IMR-90 (cell line): ENCODE data around the gene IGF2. TPM values are rescaled to one million over a fixed set of nuclear protein-coding genes. Genes with fewer than 3 reads are reported as not detected.

Experiments used
- ATAC-seq: fragments of 200-7000 bp; cut with Tn5 transposase; 2 replicates; pipeline ENCODE4 v1.9.1; 2020; ENCODE audit warnings: low read depth, mild to moderate bottlenecking, moderate library complexity
- BruUV-seq: library from RNA; stranded (reverse); fragments of 400-500 nt; replicated peaks from 2 replicates; lab custom pipeline; 2021; lab: Mats Ljungman, UMichigan
- CTCF ChIA-PET: fragments of 300-600 bp; formaldehyde crosslinking; extraction: SDS; loops from one replicate; lab custom pipeline; 2021; ENCODE audit warnings: antibody characterized with exemption; lab: Yijun Ruan, JAX
- POLR2A ChIA-PET: fragments of 300-600 bp; sonication (Branson Sonifier 250); formaldehyde crosslinking; loops from one replicate; lab custom pipeline; 2022; ENCODE audit warnings: antibody characterized with exemption; ENCODE audit not compliant: unreplicated experiment; lab: Charles Lee
- DNase-seq: peaks from one replicate; pipeline ENCODE4 v3.0.0; 2013
- H2AFZ ChIP-seq: replicated peaks from 2 replicates; pipeline ENCODE3; 2013; ENCODE audit warnings: low read length, mild to moderate bottlenecking; ENCODE audit not compliant: poor library complexity
- H2AK5ac ChIP-seq: 2 replicates; pipeline ENCODE4 v1.6.1; 2013; ENCODE audit warnings: low read depth, low read length, inconsistent platforms
- H2AK9ac ChIP-seq: replicated peaks from 2 replicates; pipeline ENCODE3; 2013; ENCODE audit warnings: mild to moderate bottlenecking, low read depth, low read length, moderate library complexity; ENCODE audit not compliant: poor library complexity
- H2BK120ac ChIP-seq: 2 replicates; pipeline ENCODE4 v1.6.1; 2013; ENCODE audit warnings: low read depth, low read length, inconsistent platforms
- H2BK15ac ChIP-seq: 3 replicates; pipeline ENCODE4 v1.6.1; 2013; ENCODE audit warnings: low read depth, low read length, inconsistent platforms
- H2BK20ac ChIP-seq: 2 replicates; pipeline ENCODE4 v1.6.1; 2013; ENCODE audit warnings: low read depth, mild to moderate bottlenecking, inconsistent platforms, low read length, moderate library complexity
- H2BK5ac ChIP-seq: 2 replicates; pipeline ENCODE4 v1.6.1; 2013; ENCODE audit warnings: mild to moderate bottlenecking, low read depth, low read length, inconsistent platforms; ENCODE audit not compliant: poor library complexity, severe bottlenecking
- H3K14ac ChIP-seq: replicated peaks from 2 replicates; pipeline ENCODE4 v1.6.1; 2013; ENCODE audit warnings: low read depth, low read length, inconsistent platforms
- H3K18ac ChIP-seq: 2 replicates; pipeline ENCODE4 v1.6.1; 2013; ENCODE audit warnings: low read depth, low read length, control low read depth
- H3K23ac ChIP-seq: 2 replicates; pipeline ENCODE4 v1.6.1; 2013; ENCODE audit warnings: low read depth, low read length, inconsistent platforms
- H3K27ac ChIP-seq: 2 replicates; pipeline ENCODE4 v1.5.1; 2013; ENCODE audit warnings: mild to moderate bottlenecking, control low read depth, low read length; ENCODE audit not compliant: insufficient read depth
- H3K27me3 ChIP-seq: 2 replicates; pipeline ENCODE4 v1.6.1; 2013; ENCODE audit warnings: low read length; ENCODE audit not compliant: control insufficient read depth, insufficient read depth
- H3K36me3 ChIP-seq: 2 replicates; pipeline ENCODE4 v1.6.1; 2013; ENCODE audit warnings: low read length, mixed read lengths; ENCODE audit not compliant: control insufficient read depth, insufficient read depth
- H3K4ac ChIP-seq: 2 replicates; pipeline ENCODE4 v1.6.1; 2013; ENCODE audit warnings: low read depth, low read length, inconsistent platforms
- H3K4me1 ChIP-seq: 2 replicates; pipeline ENCODE4 v1.6.1; 2013; ENCODE audit warnings: low read length, mixed read lengths; ENCODE audit not compliant: control insufficient read depth, insufficient read depth
- H3K4me2 ChIP-seq: 2 replicates; pipeline ENCODE4 v1.6.1; 2013; ENCODE audit warnings: low read depth, mild to moderate bottlenecking, control low read depth, low read length, moderate library complexity
- H3K4me3 ChIP-seq: 2 replicates; pipeline ENCODE4 v1.5.1; 2013; ENCODE audit warnings: low read depth, mild to moderate bottlenecking, control low read depth, low read length, moderate library complexity; ENCODE audit not compliant: insufficient read depth
- H3K56ac ChIP-seq: 2 replicates; pipeline ENCODE4 v1.6.1; 2013; ENCODE audit warnings: low read length, inconsistent platforms; ENCODE audit not compliant: insufficient read depth; ENCODE audit errors: extremely low read depth
- H3K79me1 ChIP-seq, 2 experiments: 2 replicates each; pipeline ENCODE4 v1.6.1; 2013; ENCODE audit warnings: low read length in 2 of 2, inconsistent platforms in 1 of 2, low read depth in 1 of 2
- H3K9ac ChIP-seq: 2 replicates; pipeline ENCODE4 v1.6.1; 2013; ENCODE audit warnings: low read depth, low read length, control low read depth
- H3K9me1 ChIP-seq: 2 replicates; pipeline ENCODE4 v1.6.1; 2013; ENCODE audit warnings: low read length, inconsistent platforms; ENCODE audit not compliant: insufficient read depth
- H3K9me3 ChIP-seq: 2 replicates; pipeline ENCODE4 v1.6.1; 2013; ENCODE audit warnings: low read length; ENCODE audit not compliant: control insufficient read depth, insufficient read depth
- H4K20me1 ChIP-seq: 2 replicates; pipeline ENCODE4 v1.6.1; 2013; ENCODE audit warnings: low read length, inconsistent platforms; ENCODE audit not compliant: insufficient read depth
- H4K5ac ChIP-seq: 2 replicates; pipeline ENCODE4 v1.6.1; 2013; ENCODE audit warnings: mild to moderate bottlenecking, low read depth, low read length, control low read depth
- H4K8ac ChIP-seq, 2 experiments: 2 replicates each; pipeline ENCODE4 v1.6.1; 2013; ENCODE audit warnings: low read depth in 2 of 2, low read length in 2 of 2, control low read depth in 1 of 2, inconsistent platforms in 1 of 2
- H4K91ac ChIP-seq: 2 replicates; pipeline ENCODE4 v1.6.1; 2013; ENCODE audit warnings: low read depth, low read length, inconsistent platforms; ENCODE audit not compliant: insufficient read depth
- CHD1 ChIP-seq: IDR thresholded peaks from 2 replicates; pipeline ENCODE4 v1.6.1; 2012; ENCODE audit warnings: low read depth, low read length, improper control_type of control experiment
- MAFK ChIP-seq: IDR thresholded peaks from 2 replicates; pipeline ENCODE4 v1.6.1; 2012; ENCODE audit warnings: low read depth, low read length, improper control_type of control experiment
- MAZ ChIP-seq: IDR thresholded peaks from 2 replicates; pipeline ENCODE4 v1.6.1; 2012; ENCODE audit warnings: low read depth, mild to moderate bottlenecking, low read length, improper control_type of control experiment, moderate library complexity, borderline replicate concordance
- USF2 ChIP-seq: fragments of 150-350 bp; IDR thresholded peaks from 2 replicates; pipeline ENCODE4 v1.6.1; 2017; ENCODE audit warnings: mild to moderate bottlenecking, antibody characterized with exemption, low read length, low read depth
- WGBS, 2 experiments: methylation state at CpG; one replicate each; pipeline versions ENCODE4 v1.1.5 to v1.1.7; 2013; ENCODE audit warnings: missing lambda C conversion rate in 2 of 2; ENCODE audit not compliant: insufficient read length in 1 of 2; ENCODE audit errors: extremely low coverage in 2 of 2; 5-methylcytosine and 5-hydroxymethylcytosine counted together
- dilution Hi-C: fragments of 300-500 bp; cut with HindIII; formaldehyde crosslinking; loops from one replicate; pipeline ENCODE4 v1.14.3; 2018; ENCODE audit warnings: low sequenced_read_pairs; ENCODE audit not compliant: unreplicated experiment
- in situ Hi-C: fragments of 300-500 bp; cut with MboI; formaldehyde crosslinking; loops from 3 replicates; pipeline ENCODE4 v1.14.3; 2019; ENCODE audit warnings: low sequenced_read_pairs, inconsistent platforms, mixed read lengths
- intact Hi-C: fragments of 100-400 bp; cut with micrococcal nuclease; formaldehyde crosslinking; loops from 2 replicates; pipeline ENCODE4 v1.10.0; 2022
- polyA plus RNA-seq, 3 experiments: library from polyadenylated mRNA; depleted of rRNA; stranded (reverse); fragments of >200 nt; gene quantifications; 2 replicates each; pipeline ENCODE4 v1.2.3, GENCODE V29; 2012; ENCODE audit warnings: low replicate concordance in 1 of 3
- total RNA-seq: library from RNA; depleted of rRNA; stranded (reverse); fragments of >200 nt; gene quantifications from 2 replicates; pipeline ENCODE4 v1.2.3, GENCODE V29; 2012

Gene IGF2
- total and polyA plus RNA-seq, 2 of the 4 experiments (the other 2 are of a cell fraction): 2.3 to 21.8 TPM

DNA sequence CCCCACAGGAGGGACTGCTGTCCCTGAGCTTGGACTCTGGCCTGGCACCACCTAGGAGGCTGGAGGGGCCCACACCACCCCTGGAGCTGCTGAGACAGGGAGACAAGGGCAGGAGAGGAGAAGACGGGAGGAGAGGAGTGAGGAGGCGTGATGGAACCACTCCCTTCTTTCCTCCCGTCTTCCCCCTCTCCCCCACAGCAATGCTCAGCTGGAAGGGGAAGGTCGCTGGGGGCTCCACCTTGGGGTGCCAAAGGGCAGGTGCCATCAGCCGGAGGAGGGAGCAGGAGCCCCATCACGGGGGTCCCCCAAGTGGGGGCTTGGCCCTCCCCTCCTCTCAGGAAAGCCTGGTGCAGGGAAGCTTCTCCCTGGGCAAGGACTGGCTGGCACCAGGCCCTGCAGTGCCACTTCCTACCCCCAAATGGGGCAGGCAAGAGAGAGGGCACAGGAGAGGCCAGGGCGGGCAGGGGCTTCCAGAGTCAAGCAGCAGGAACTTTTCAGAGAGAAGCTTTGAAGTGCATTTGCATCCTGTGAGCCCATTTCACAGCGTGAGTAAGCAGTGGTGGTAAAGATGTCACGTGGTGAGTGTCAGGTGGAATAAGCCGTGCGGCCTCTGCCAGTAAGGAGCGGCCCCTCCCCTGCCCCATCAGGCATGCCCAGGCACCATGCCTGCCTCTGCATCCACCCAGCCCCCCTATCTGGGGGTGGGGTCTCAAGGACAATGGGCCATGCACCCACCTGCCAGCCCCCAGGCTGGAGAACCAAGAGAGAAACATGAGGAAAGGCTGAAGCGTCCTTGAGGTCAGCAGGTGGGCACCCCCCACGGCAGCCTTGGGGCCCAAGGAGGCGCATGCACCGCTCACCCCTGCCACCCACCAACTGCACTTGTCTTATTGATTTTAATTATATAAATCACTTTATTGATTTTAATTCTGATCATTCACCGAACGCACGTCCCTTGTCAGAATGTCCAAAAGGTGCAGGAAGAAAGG is 4.9 kb downstream of the IGF2 start:
- Histone ChIP-seq H2AK9ac (no peak overlapping the region), H3K27ac (no peak overlapping the region), H3K9me1 (peaks cover 7% of the 10 kb centered on the region), H3K14ac (no peak overlapping the region), H3K4me3 (no peak overlapping the region), H2BK15ac (no peak overlapping the region), H2AFZ (no peak overlapping the region), H3K4ac (no peak overlapping the region), H4K8ac (no peak overlapping the region), H3K27me3 (peaks cover 36% of the 10 kb centered on the region), H3K9me3 (no peaks in the 10 kb centered on the region), H3K23ac (no peak overlapping the region), H2BK5ac (no peak overlapping the region), H3K56ac (no peak overlapping the region), H3K4me1 (no peaks in the 10 kb centered on the region), H2BK20ac (no peak overlapping the region), H4K20me1 (peaks cover 28% of the 10 kb centered on the region), H3K79me1 (peaks cover 0 to 9% of the 10 kb centered on the region in 2 experiments; a peak in 2 of 4 replicates), H2AK5ac (no peak overlapping the region), H4K91ac (no peak overlapping the region), H3K4me2 (no peak overlapping the region), H3K9ac (no peak overlapping the region), H3K36me3 (peaks cover 2% of the 10 kb centered on the region; the same call in 1 of the 2 replicates), H3K18ac (no peak overlapping the region), H4K5ac (no peak overlapping the region), H2BK120ac (no peak overlapping the region)
- intact Hi-C loops: loop anchor here (5.0 kb wide), 1 partner anchor 37 kb away; no protein-coding TSS in a partner anchor
- BruUV-seq: no TSS peak
- POLR2A ChIA-PET: no interaction called here
- CTCF ChIA-PET: no interaction called here
- dilution Hi-C loops: no loop called here
- in situ Hi-C loops: no loop called here
- no peak for DNase-seq
- ATAC-seq: no peak
- 70% methylated on average over 2 of the region's 19 CpGs; no CpG with 5 or more reads in 1 of the 2 experiments for WGBS, 2 experiments
- TF ChIP-seq CHD1: no peak
- no peak for TF ChIP-seq MAZ
- no peak for TF ChIP-seq MAFK
- TF ChIP-seq USF2: no peak
